GM12878 (cell line): ENCODE data around the gene ATRN. TPM values are rescaled to one million over a fixed set of nuclear protein-coding genes. Genes with fewer than 3 reads are reported as not detected.

Experiments
- CEBPZ ChIP-seq: fragments of 150-350 bp; IDR thresholded peaks from 2 replicates; pipeline ENCODE4 v1.6.1; 2016; ENCODE audit warnings: low read depth, low read length
- MTA2 ChIP-seq: fragments of 450-650 bp; IDR thresholded peaks from 2 replicates; pipeline ENCODE4 v1.6.1; 2016; ENCODE audit warnings: low read depth, mild to moderate bottlenecking, moderate library complexity
- RCOR1 ChIP-seq: conservative IDR thresholded peaks from 2 replicates; pipeline ENCODE4 v1.6.1; 2012; ENCODE audit warnings: low read depth, low read length, improper control_type of control experiment
- SIX5 ChIP-seq: IDR thresholded peaks from 2 replicates; pipeline ENCODE4 v1.6.1; 2011; ENCODE audit warnings: mild to moderate bottlenecking, low read depth, low read length, moderate library complexity; ENCODE audit not compliant: severe bottlenecking
- USF2 ChIP-seq: IDR thresholded peaks from 2 replicates; pipeline ENCODE4 v1.6.1; 2011; ENCODE audit warnings: low read depth, low read length, improper control_type of control experiment, borderline replicate concordance
- ZBTB4 ChIP-seq: fragments of 450-650 bp; formaldehyde crosslinking; IDR thresholded peaks from 2 replicates; pipeline ENCODE4 v1.4.0; 2022; ENCODE audit warnings: mild to moderate bottlenecking, moderate library complexity
- polyA plus RNA-seq, 11 experiments: library from polyadenylated mRNA; depleted of rRNA in 4 of 11; unstranded in 6 of 11; stranded (reverse) in 5 of 11; fragments of >200 nt; fragmentation: Nextera tagmentation in 4 of 11; fragmentation: Illumina TruSeq in 1 of 11; extraction: Ambion mirVana in 4 of 11; extraction: Trizol in 1 of 11; gene quantifications; 1 replicate in 1 of 11; 2 replicates in 10 of 11; pipeline versions ENCODE4 v1.2.1 to v1.2.3, GENCODE V29; 2011 to 2016; ENCODE audit warnings: inconsistent platforms in 2 of 11, missing spikeins in 2 of 11, low read depth in 1 of 11
- total RNA-seq, 4 experiments: library from RNA; depleted of rRNA in 3 of 4; stranded (reverse); fragments of >200 nt in 3 of 4; fragmentation: Illumina TruSeq in 1 of 4; extraction: Trizol in 1 of 4; gene quantifications; 2 replicates each; pipeline versions ENCODE4 v1.2.1 to v1.2.3, GENCODE V29; 2013 to 2021

The ATRN gene
- total and polyA plus RNA-seq, 10 of the 15 experiments (the other 5 are each of a cell fraction or from before 2014, with no cell fraction given): 0.71 to 11.6 (median 6.9) TPM

- TF ChIP-seq RCOR1: no peak
- no peak for TF ChIP-seq USF2
- TF ChIP-seq CEBPZ: no peak
- no peak for TF ChIP-seq ZBTB4 (CRISPR knock-in tag)
- no peak for TF ChIP-seq SIX5
- no peak for TF ChIP-seq MTA2
These were observed 181.4 kb downstream of the ATRN start (continued) for GRCh38 chr20:3652221-3652620.
